ACC112 (cell line): ENCODE results near the gene FAM24B.
"Not testable (repeated sequence)": the region's sequence is repeated elsewhere in the genome, so short reads cannot be mapped to it uniquely, and the experiment has no call there.

ENCODE experiments used
- H2AFZ ChIP-seq: fragments of 200-600 bp; sonication (generic); one replicate; pipeline ENCODE4 v1.6.0; 2017; ENCODE audit warnings: antibody characterized with exemption, low read length; ENCODE audit not compliant: unreplicated experiment
- H3K27ac ChIP-seq: fragments of 200-600 bp; sonication (generic); 2 replicates; pipeline ENCODE4 v1.5.1; 2014; ENCODE audit warnings: low read depth, mild to moderate bottlenecking, antibody characterized with exemption, low read length, moderate library complexity
- H3K27me3 ChIP-seq: fragments of 200-600 bp; sonication (generic); 2 replicates; pipeline ENCODE4 v1.6.1; 2014; ENCODE audit warnings: mild to moderate bottlenecking, antibody characterized with exemption, low read length, moderate library complexity, mixed read lengths; ENCODE audit not compliant: insufficient read depth
- H3K36me3 ChIP-seq: fragments of 200-600 bp; sonication (generic); 2 replicates; pipeline ENCODE4 v1.6.1; 2016; ENCODE audit warnings: mild to moderate bottlenecking, antibody characterized with exemption, low read length, moderate library complexity, mixed read lengths; ENCODE audit not compliant: insufficient read depth
- H3K4me1 ChIP-seq: fragments of 200-600 bp; sonication (generic); one replicate; pipeline ENCODE4 v1.6.1; 2016; ENCODE audit warnings: low read length, mixed read lengths; ENCODE audit not compliant: insufficient read depth, unreplicated experiment, control insufficient read depth
- H3K4me3 ChIP-seq: fragments of 200-600 bp; sonication (generic); 2 replicates; pipeline ENCODE4 v1.5.1; 2014; ENCODE audit warnings: mild to moderate bottlenecking, low read depth, low read length
- H3K79me2 ChIP-seq: fragments of 200-600 bp; sonication (generic); one replicate; pipeline ENCODE4 v1.6.0; 2016; ENCODE audit warnings: low read length; ENCODE audit not compliant: control insufficient read depth, unreplicated experiment, insufficient read depth

FAM24B gene

GRCh38 chr10:122858042-122858441 lies 21.3 kb downstream of the FAM24B start:
- not testable (repeated sequence) for H2AFZ ChIP-seq, H3K4me3 ChIP-seq
- H3K79me2 ChIP-seq = peaks cover 55% of the 10 kb centered on the region

GRCh38 chr10:122856902-122857301 lies 22.5 kb downstream of the FAM24B start:
- Histone ChIP-seq H3K4me1 (peaks cover 83% of the 10 kb centered on the region), H3K79me2 (peaks cover 48% of the 10 kb centered on the region), H2AFZ (no peak overlapping the region), H3K4me3 (no peak overlapping the region), H3K27ac (peak overlapping the region; percentile 97), H3K36me3 (peaks cover 9% of the 10 kb centered on the region; the same call in 1 of the 2 replicates), H3K27me3 (no peaks in the 10 kb centered on the region)

More at GRCh38 chr10:122858042-122858441, 21.3 kb downstream of the FAM24B start:
- H3K27me3 ChIP-seq, H3K36me3 ChIP-seq, H3K27ac ChIP-seq: not testable (repeated sequence)
- H3K4me1 ChIP-seq = peaks cover 81% of the 10 kb centered on the region

GRCh38 chr10:122855745-122856144 lies 23.6 kb downstream of the FAM24B start:
- Histone ChIP-seq H3K4me1 (peaks cover 83% of the 10 kb centered on the region), H3K4me3 (no peak overlapping the region), H3K79me2 (peaks cover 42% of the 10 kb centered on the region), H2AFZ (no peak overlapping the region), H3K27me3 (no peaks in the 10 kb centered on the region), H3K27ac (peak overlapping the region; percentile 97), H3K36me3 (peaks cover 9% of the 10 kb centered on the region; the same call in 1 of the 2 replicates)

DNA sequence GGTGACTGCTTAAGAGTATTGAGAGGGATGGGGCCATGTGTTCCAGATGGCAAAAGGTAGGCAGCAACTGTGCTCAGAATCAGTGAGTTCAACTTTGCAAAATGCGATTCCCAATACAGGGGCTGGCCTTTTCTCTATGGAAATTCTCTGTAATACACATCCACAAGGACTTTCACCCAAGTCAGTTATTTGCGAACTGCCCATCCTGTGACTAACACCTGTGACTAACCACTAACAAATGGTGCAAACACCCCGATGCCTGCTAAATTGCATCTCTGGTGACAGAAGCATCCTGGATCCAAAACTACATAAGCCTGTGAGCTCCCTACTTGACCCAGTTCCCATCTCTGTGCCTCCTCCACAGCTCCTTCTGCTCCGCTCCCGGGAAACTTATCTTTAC lies 24.7 kb downstream of the FAM24B start:
- peaks cover 16% of the 10 kb centered on the region; the same call in 1 of the 2 replicates for H3K36me3 ChIP-seq
- H3K27me3 ChIP-seq = no peaks in the 10 kb centered on the region
- peak overlapping the region; percentile 36; the same call in 1 of the 2 replicates for H3K4me3 ChIP-seq
- peaks cover 83% of the 10 kb centered on the region for H3K4me1 ChIP-seq
- no peak overlapping the region for H2AFZ ChIP-seq
- peaks cover 41% of the 10 kb centered on the region for H3K79me2 ChIP-seq
- H3K27ac ChIP-seq = peak overlapping the region; percentile 97

GRCh38 chr10:122853665-122854313 lies 25.6 kb downstream of the FAM24B start:
- H3K4me1 ChIP-seq = peaks cover 84% of the 10 kb centered on the region
- peaks cover 38% of the 10 kb centered on the region for H3K79me2 ChIP-seq
- no peaks in the 10 kb centered on the region for H3K27me3 ChIP-seq
- H3K36me3 ChIP-seq = peaks cover 15% of the 10 kb centered on the region; the same call in 1 of the 2 replicates
- peak overlapping the region; percentile 97 for H3K27ac ChIP-seq
- peak overlapping the region; percentile 36; the same call in 1 of the 2 replicates for H3K4me3 ChIP-seq
- no peak overlapping the region for H2AFZ ChIP-seq

DNA sequence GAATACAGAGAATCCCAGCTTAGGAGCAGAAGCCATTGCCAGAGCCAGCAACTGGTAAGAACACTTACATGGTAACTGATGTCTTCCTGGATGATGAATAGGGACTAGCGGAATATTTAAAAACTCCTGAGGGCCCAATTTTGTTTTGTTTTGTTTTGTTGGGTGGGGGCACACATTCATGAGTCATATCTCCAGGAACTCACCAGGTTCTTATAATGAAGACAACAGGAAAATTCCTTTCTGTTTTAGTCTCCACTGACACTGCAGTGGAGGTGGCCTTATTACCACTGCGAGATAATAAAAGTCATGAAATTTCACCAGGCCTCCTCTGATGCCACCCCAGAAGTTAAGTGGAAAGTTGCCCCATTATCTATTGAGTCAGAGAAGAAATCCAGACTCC lies 27.1 kb downstream of the FAM24B start:
- Histone ChIP-seq H3K79me2 (peaks cover 32% of the 10 kb centered on the region), H3K4me1 (peaks cover 81% of the 10 kb centered on the region), H3K27ac (peak overlapping the region; percentile 97)

GRCh38 chr10:122850705-122851640 lies 28.4 kb downstream of the FAM24B start:
- Histone ChIP-seq H3K4me1 (peaks cover 68% of the 10 kb centered on the region), H3K36me3 (peaks cover 19% of the 10 kb centered on the region; the same call in 1 of the 2 replicates), H2AFZ (no peak overlapping the region), H3K27me3 (no peaks in the 10 kb centered on the region), H3K4me3 (peak overlapping the region; percentile 15; the same call in 1 of the 2 replicates), H3K27ac (peak overlapping the region; percentile 97), H3K79me2 (peaks cover 24% of the 10 kb centered on the region)

More for the DNA sequence above, 27.1 kb downstream of the FAM24B start:
- no peaks in the 10 kb centered on the region for H3K27me3 ChIP-seq
- H3K4me3 ChIP-seq = peak overlapping the region; percentile 17
- peak overlapping the region; percentile 39 for H2AFZ ChIP-seq
- peaks cover 17% of the 10 kb centered on the region; the same call in 1 of the 2 replicates for H3K36me3 ChIP-seq

DNA sequence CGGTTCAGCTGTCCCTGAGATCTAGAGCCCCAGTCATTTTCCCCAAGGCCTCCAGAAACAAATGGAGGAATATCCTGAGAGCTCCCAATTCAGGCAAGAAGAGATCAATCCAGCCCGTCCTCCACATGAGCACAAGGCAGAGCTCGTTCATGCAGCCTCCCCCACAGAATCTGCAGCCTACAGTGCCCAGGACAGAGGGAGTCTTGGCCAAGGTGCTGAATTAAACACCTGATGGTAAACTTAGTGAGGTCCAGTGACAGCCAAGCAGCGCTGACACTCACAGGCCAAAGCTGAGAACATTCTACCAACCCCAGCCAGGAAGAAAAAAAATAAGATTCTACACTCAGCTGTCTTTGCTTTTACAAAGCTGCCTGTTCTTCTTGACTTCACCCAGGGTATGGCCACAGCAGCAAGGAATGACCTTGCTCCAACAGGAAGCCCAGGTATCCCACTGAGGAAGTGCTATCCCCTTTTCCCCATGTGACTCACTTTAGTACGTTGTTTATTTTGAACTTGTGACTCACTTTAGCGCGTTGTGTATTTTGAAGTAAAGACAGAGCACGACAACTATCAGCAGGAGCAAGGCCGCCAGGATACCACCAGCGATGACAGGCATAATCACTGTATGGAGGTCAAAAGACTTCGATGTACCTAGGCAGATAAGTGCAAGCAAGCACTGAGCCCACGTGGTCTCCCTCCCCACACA lies 29.3 kb downstream of the FAM24B start:
- Histone ChIP-seq H3K27ac (peak overlapping the region; percentile 97), H3K4me3 (peak overlapping the region; percentile 15; the same call in 1 of the 2 replicates), H3K36me3 (peaks cover 24% of the 10 kb centered on the region; the same call in 1 of the 2 replicates), H3K4me1 (peaks cover 59% of the 10 kb centered on the region), H3K27me3 (no peaks in the 10 kb centered on the region), H3K79me2 (peaks cover 20% of the 10 kb centered on the region), H2AFZ (no peak overlapping the region)

DNA sequence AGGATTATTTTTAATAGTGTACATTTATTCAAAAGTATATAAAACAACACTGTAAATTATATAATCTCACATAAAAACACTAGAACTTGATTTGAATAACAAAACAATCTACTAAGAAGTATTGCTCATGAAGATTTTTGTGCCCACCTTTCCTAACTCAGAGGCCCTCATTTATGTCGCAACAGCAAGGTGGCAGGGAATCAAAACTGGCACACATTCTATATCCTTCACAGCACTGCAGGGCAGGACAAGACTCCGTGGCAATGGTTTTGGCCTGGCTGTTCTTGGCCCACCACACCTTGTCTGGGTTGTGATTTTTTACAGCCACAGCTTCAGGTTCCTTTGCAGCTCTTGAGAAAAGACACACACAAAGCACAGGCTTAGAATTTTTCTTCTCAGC lies 30.3 kb downstream of the FAM24B start:
- Histone ChIP-seq H3K36me3 (peaks cover 24% of the 10 kb centered on the region; the same call in 1 of the 2 replicates), H3K79me2 (peaks cover 20% of the 10 kb centered on the region), H2AFZ (no peak overlapping the region), H3K4me3 (no peak overlapping the region), H3K27me3 (no peaks in the 10 kb centered on the region), H3K27ac (no peak overlapping the region), H3K4me1 (peaks cover 50% of the 10 kb centered on the region)
